BJ (cell line): ENCODE results near the gene RAB27B. TPM values are rescaled to one million over a fixed set of nuclear protein-coding genes. Genes with fewer than 3 reads are reported as not detected.

Experiments used
- CTCF ChIA-PET: fragments of 350-600 bp; formaldehyde crosslinking; extraction: SDS; loops from one replicate; lab custom pipeline; 2021; ENCODE audit warnings: antibody characterized with exemption, inconsistent platforms; lab: Yijun Ruan, JAX
- POLR2A ChIA-PET: fragments of 300-600 bp; sonication (Branson Sonifier 250); formaldehyde crosslinking; extraction: SDS; loops from one replicate; lab custom pipeline; 2021; ENCODE audit warnings: antibody characterized with exemption; lab: Charles Lee
- DNase-seq: peaks from one replicate; pipeline ENCODE4 v3.0.0-alpha.2; 2011; ENCODE audit warnings: low read depth
- H3K27me3 ChIP-seq: 2 replicates; pipeline ENCODE4 v1.6.0; 2011; ENCODE audit warnings: low read length; ENCODE audit not compliant: control insufficient read depth, insufficient read depth
- H3K36me3 ChIP-seq: 2 replicates; pipeline ENCODE4 v1.5.1; 2011; ENCODE audit warnings: low read length; ENCODE audit not compliant: control insufficient read depth, insufficient read depth
- H3K4me3 ChIP-seq: 2 replicates; pipeline ENCODE4 v1.5.1; 2011; ENCODE audit warnings: low read depth, mild to moderate bottlenecking, control low read depth, low read length
- CTCF ChIP-seq: IDR thresholded peaks from 2 replicates; pipeline ENCODE4 v1.5.1; 2011; ENCODE audit warnings: low read depth, mild to moderate bottlenecking, control low read depth, inconsistent platforms, low read length, moderate library complexity; ENCODE audit not compliant: insufficient read depth
- polyA plus RNA-seq: library from polyadenylated mRNA; depleted of rRNA; stranded (reverse); fragments of >200 nt; gene quantifications from 2 replicates; pipeline ENCODE4 v1.2.3, GENCODE V29; 2011

The RAB27B gene
- polyA plus RNA-seq, 1 experiment: 0.25 TPM

- CTCF ChIA-PET: no interaction called here
- Histone ChIP-seq H3K27me3 (no peaks in the 10 kb centered on the region), H3K4me3 (no peak overlapping the region), H3K36me3 (no peaks in the 10 kb centered on the region)
- POLR2A ChIA-PET: no interaction called here
- no peak for TF ChIP-seq CTCF
- DNase-seq: no peak
Measured at GRCh38 chr18:54878659-54879358, 50.5 kb downstream of the RAB27B start.

GRCh38 chr18:54879691-54880090 lies 51.4 kb downstream of the RAB27B start:
- Histone ChIP-seq H3K27me3 (no peaks in the 10 kb centered on the region), H3K36me3 (no peaks in the 10 kb centered on the region), H3K4me3 (no peak overlapping the region)
- ChIA-PET POLR2A (no interaction called here), CTCF (interaction anchor here (1.0 kb wide), 1 partner anchor 12 kb away, joined by 3 read pairs; no protein-coding TSS in a partner anchor)
- DNase-seq: no peak
- no peak for TF ChIP-seq CTCF

- no peak for DNase-seq
- ChIA-PET CTCF (interaction anchor here (1.0 kb wide), 1 partner anchor 13 kb away, joined by 3 read pairs; no protein-coding TSS in a partner anchor), POLR2A (no interaction called here)
- no peak overlapping the region for H3K4me3 ChIP-seq
- H3K27me3 ChIP-seq: no peaks in the 10 kb centered on the region
- TF ChIP-seq CTCF: no peak
- no peaks in the 10 kb centered on the region for H3K36me3 ChIP-seq
Measured at GRCh38 chr18:54880395-54881105, 52.3 kb downstream of the RAB27B start.

GRCh38 chr18:54881229-54881768 lies 53.0 kb downstream of the RAB27B start:
- DNase-seq: no peak
- ChIA-PET POLR2A (no interaction called here), CTCF (no interaction called here)
- Histone ChIP-seq H3K27me3 (no peaks in the 10 kb centered on the region), H3K36me3 (no peaks in the 10 kb centered on the region), H3K4me3 (no peak overlapping the region)
- no peak for TF ChIP-seq CTCF

GRCh38 chr18:54882318-54882717 lies 54.0 kb downstream of the RAB27B start:
- no peak for DNase-seq
- TF ChIP-seq CTCF: no peak
- no peak overlapping the region for H3K4me3 ChIP-seq
- H3K36me3 ChIP-seq: no peaks in the 10 kb centered on the region
- ChIA-PET POLR2A (no interaction called here), CTCF (no interaction called here)
- H3K27me3 ChIP-seq: no peaks in the 10 kb centered on the region
